Effector memory CD8-positive, alpha-beta T cell (primary cell): Measurements from ENCODE around the gene NLK.
"Not testable (repeated sequence)": the region's sequence is repeated elsewhere in the genome, so short reads cannot be mapped to it uniquely, and the experiment has no call there.

Experiments
- ATAC-seq: fragments of 150-1000 bp; cut with Tn5 transposase; replicated peaks from 2 replicates; pipeline ENCODE4 v1.10.0; 2021; ENCODE audit warnings: mild to moderate bottlenecking, moderate library complexity
- DNase-seq, 3 experiments: peaks; one replicate each; pipeline ENCODE4 v3.0.0; 2021
- H3K27ac Mint-ChIP-seq, 2 donors: one replicate each; pipeline ENCODE4 v1.8.0; 2022; ENCODE audit warnings: mild to moderate bottlenecking in 2 of 2, mixed read lengths in 2 of 2, moderate library complexity in 2 of 2
- H3K27me3 Mint-ChIP-seq, 2 donors: one replicate each; pipeline ENCODE4 v1.8.0; 2022; ENCODE audit warnings: mixed read lengths in 2 of 2
- H3K36me3 Mint-ChIP-seq: one replicate; pipeline ENCODE4 v1.8.0; 2022; ENCODE audit warnings: mild to moderate bottlenecking, moderate library complexity, mixed read lengths; ENCODE audit not compliant: insufficient read depth
- H3K4me1 Mint-ChIP-seq, 2 donors: one replicate each; pipeline ENCODE4 v1.8.0; 2022; ENCODE audit warnings: low read depth in 2 of 2, mixed read lengths in 2 of 2
- H3K4me3 Mint-ChIP-seq, 2 donors: one replicate each; pipeline ENCODE4 v1.8.0; 2022; ENCODE audit warnings: mild to moderate bottlenecking in 2 of 2, mixed read lengths in 2 of 2, moderate library complexity in 2 of 2
- H3K9me3 Mint-ChIP-seq, 2 donors: one replicate each; pipeline ENCODE4 v1.8.0; 2022; ENCODE audit warnings: mixed read lengths in 2 of 2

Gene NLK

GRCh38 chr17:28189667-28190066 is 147.2 kb downstream of the NLK start:
- H3K4me1 Mint-ChIP-seq = no peaks in the 10 kb centered on the region
- ATAC-seq (no peak), DNase-seq (no peak)
- H3K9me3 Mint-ChIP-seq = no peaks in the 10 kb centered on the region
- H3K4me3 Mint-ChIP-seq = no peak overlapping the region
- H3K36me3 Mint-ChIP-seq = peaks cover 19% of the 10 kb centered on the region
- no peaks in the 10 kb centered on the region for H3K27me3 Mint-ChIP-seq
- H3K27ac Mint-ChIP-seq = no peak overlapping the region

GRCh38 chr17:28191018-28191417 is 148.5 kb downstream of the NLK start:
- no peak overlapping the region for H3K27ac Mint-ChIP-seq
- H3K4me3 Mint-ChIP-seq = no peak overlapping the region
- H3K9me3 Mint-ChIP-seq = no peaks in the 10 kb centered on the region
- H3K4me1 Mint-ChIP-seq = no peaks in the 10 kb centered on the region
- no peak for DNase-seq
- H3K36me3 Mint-ChIP-seq = peaks cover 19% of the 10 kb centered on the region
- H3K27me3 Mint-ChIP-seq = no peaks in the 10 kb centered on the region
- ATAC-seq = no peak

GRCh38 chr17:28193241-28193640 is 150.8 kb downstream of the NLK start:
- Mint-ChIP-seq H3K27ac (peak overlapping the region in 1 of 2 donors; percentile 42), H3K4me3 (no peak overlapping the region), H3K27me3 (no peaks in the 10 kb centered on the region), H3K4me1 (no peaks in the 10 kb centered on the region), H3K9me3 (no peaks in the 10 kb centered on the region), H3K36me3 (peaks cover 15% of the 10 kb centered on the region)
- no peak for DNase-seq
- ATAC-seq = no peak

- no peaks in the 10 kb centered on the region for H3K4me1 Mint-ChIP-seq
- H3K4me3 Mint-ChIP-seq = no peak overlapping the region
- peaks cover 12% of the 10 kb centered on the region for H3K36me3 Mint-ChIP-seq
- ATAC-seq = no peak
- H3K9me3 Mint-ChIP-seq = no peaks in the 10 kb centered on the region
- no peak for DNase-seq
- H3K27me3 Mint-ChIP-seq = no peaks in the 10 kb centered on the region
- H3K27ac Mint-ChIP-seq = peak overlapping the region in 1 of 2 donors; percentile 42
Measured at GRCh38 chr17:28194382-28194781, 151.9 kb downstream of the NLK start.

GRCh38 chr17:28196636-28197035 is 154.2 kb downstream of the NLK start:
- Mint-ChIP-seq H3K27ac (no peak overlapping the region), H3K9me3 (no peaks in the 10 kb centered on the region), H3K36me3 (peaks cover 9% of the 10 kb centered on the region), H3K4me3 (no peak overlapping the region), H3K4me1 (no peaks in the 10 kb centered on the region), H3K27me3 (no peaks in the 10 kb centered on the region)
- ATAC-seq = no peak
- no peak for DNase-seq

GRCh38 chr17:28199115-28199514 is 156.6 kb downstream of the NLK start:
- Mint-ChIP-seq H3K4me1 (no peaks in the 10 kb centered on the region), H3K4me3 (no peak overlapping the region), H3K27ac (no peak overlapping the region), H3K27me3 (peaks cover 3 to 5% of the 10 kb centered on the region in 2 donors), H3K36me3 (peaks cover 9% of the 10 kb centered on the region), H3K9me3 (no peaks in the 10 kb centered on the region)
- DNase-seq (no peak), ATAC-seq (no peak)

GRCh38 chr17:28199728-28200127 is 157.3 kb downstream of the NLK start:
- H3K36me3 Mint-ChIP-seq = peaks cover 9% of the 10 kb centered on the region
- no peak overlapping the region for H3K27ac Mint-ChIP-seq
- DNase-seq (no peak), ATAC-seq (no peak)
- H3K4me1 Mint-ChIP-seq = no peaks in the 10 kb centered on the region
- H3K27me3 Mint-ChIP-seq = peaks cover 8 to 11% of the 10 kb centered on the region in 2 donors
- H3K4me3 Mint-ChIP-seq = no peak overlapping the region
- no peaks in the 10 kb centered on the region for H3K9me3 Mint-ChIP-seq

- H3K4me1 Mint-ChIP-seq = no peaks in the 10 kb centered on the region
- peaks cover 17 to 18% of the 10 kb centered on the region in 2 donors for H3K27me3 Mint-ChIP-seq
- no peaks in the 10 kb centered on the region for H3K9me3 Mint-ChIP-seq
- DNase-seq = no peak
- no peaks in the 10 kb centered on the region for H3K36me3 Mint-ChIP-seq
- ATAC-seq = no peak
- H3K27ac Mint-ChIP-seq = no peak overlapping the region
- H3K4me3 Mint-ChIP-seq = no peak overlapping the region
Measured at GRCh38 chr17:28201315-28201714, 158.8 kb downstream of the NLK start.

GRCh38 chr17:28204244-28204643 is 161.8 kb downstream of the NLK start:
- ATAC-seq = no peak
- Mint-ChIP-seq H3K4me3 (no peak overlapping the region), H3K27me3 (peaks cover 17 to 28% of the 10 kb centered on the region in 2 donors), H3K27ac (no peak overlapping the region), H3K9me3 (no peaks in the 10 kb centered on the region), H3K36me3 (no peaks in the 10 kb centered on the region), H3K4me1 (no peaks in the 10 kb centered on the region)
- no peak for DNase-seq

GRCh38 chr17:28204751-28205150 is 162.3 kb downstream of the NLK start:
- DNase-seq (no peak), ATAC-seq (no peak)
- H3K4me3 Mint-ChIP-seq = no peak overlapping the region
- peaks cover 17 to 28% of the 10 kb centered on the region in 2 donors for H3K27me3 Mint-ChIP-seq
- H3K9me3 Mint-ChIP-seq = no peaks in the 10 kb centered on the region
- H3K4me1 Mint-ChIP-seq = no peaks in the 10 kb centered on the region
- H3K27ac Mint-ChIP-seq = no peak overlapping the region
- H3K36me3 Mint-ChIP-seq = no peaks in the 10 kb centered on the region

- no peak overlapping the region for H3K4me3 Mint-ChIP-seq
- H3K36me3 Mint-ChIP-seq = no peaks in the 10 kb centered on the region
- H3K9me3 Mint-ChIP-seq = no peaks in the 10 kb centered on the region
- DNase-seq = no peak
- H3K27me3 Mint-ChIP-seq = peaks cover 17 to 28% of the 10 kb centered on the region in 2 donors
- H3K27ac Mint-ChIP-seq = no peak overlapping the region
- H3K4me1 Mint-ChIP-seq = no peaks in the 10 kb centered on the region
- ATAC-seq = no peak
Measured at GRCh38 chr17:28206292-28206691, 163.8 kb downstream of the NLK start.

- ATAC-seq (no peak), DNase-seq (no peak)
- Mint-ChIP-seq H3K4me1 (peaks cover 4 to 5% of the 10 kb centered on the region in 2 donors), H3K4me3 (no peak overlapping the region), H3K27ac (no peak overlapping the region), H3K36me3 (no peaks in the 10 kb centered on the region), H3K9me3 (no peaks in the 10 kb centered on the region), H3K27me3 (peaks cover 0 to 14% of the 10 kb centered on the region in 2 donors)
Measured at GRCh38 chr17:28211811-28212210, 169.3 kb downstream of the NLK start.

- DNase-seq, H3K27me3 Mint-ChIP-seq, ATAC-seq, H3K4me3 Mint-ChIP-seq, H3K27ac Mint-ChIP-seq, H3K9me3 Mint-ChIP-seq, H3K36me3 Mint-ChIP-seq, H3K4me1 Mint-ChIP-seq: not testable (repeated sequence)
Measured at GRCh38 chr17:28213578-28213977, 171.1 kb downstream of the NLK start.

- no peak for ATAC-seq
- Mint-ChIP-seq H3K27me3 (peaks cover 0 to 8% of the 10 kb centered on the region in 2 donors), H3K27ac (no peak overlapping the region), H3K4me3 (no peak overlapping the region), H3K36me3 (peaks cover 2% of the 10 kb centered on the region), H3K4me1 (peaks cover 4 to 6% of the 10 kb centered on the region in 2 donors), H3K9me3 (no peaks in the 10 kb centered on the region)
- no peak for DNase-seq
Measured at GRCh38 chr17:28216052-28216451, 173.6 kb downstream of the NLK start.

- DNase-seq (no peak), ATAC-seq (no peak)
- Mint-ChIP-seq H3K27me3 (peaks cover 0 to 8% of the 10 kb centered on the region in 2 donors), H3K36me3 (peaks cover 2% of the 10 kb centered on the region), H3K4me3 (no peak overlapping the region), H3K27ac (no peak overlapping the region), H3K9me3 (no peaks in the 10 kb centered on the region), H3K4me1 (peaks cover 4 to 6% of the 10 kb centered on the region in 2 donors)
Measured at GRCh38 chr17:28216528-28216927, 174.1 kb downstream of the NLK start.
